Breast epithelium (tissue), 4 donors: ENCODE results near the gene OSBPL2. TPM values are rescaled to one million over a fixed set of nuclear protein-coding genes. Genes with fewer than 3 reads are reported as not detected.

ENCODE experiments used
- DNase-seq, 2 donors: peaks; one replicate each; pipeline ENCODE4 v3.0.0-alpha.2; 2019; ENCODE audit warnings: low spot score in 2 of 2
- H3K27ac ChIP-seq, 2 donors: fragments of 200-600 bp; sonication (generic) in 1 of 2; one replicate each; pipeline ENCODE4 v1.5.1; 2016 to 2019; ENCODE audit warnings: mild to moderate bottlenecking in 1 of 2
- H3K27me3 ChIP-seq, 2 donors: fragments of 200-600 bp; sonication (generic) in 1 of 2; one replicate each; pipeline versions ENCODE4 v1.5.1 to v1.6.0; 2017 to 2019; ENCODE audit warnings: control low read depth in 1 of 2, mild to moderate bottlenecking in 1 of 2
- H3K36me3 ChIP-seq: fragments of 200-600 bp; one replicate; pipeline ENCODE4 v1.5.1; 2019
- H3K4me1 ChIP-seq, 2 donors: fragments of 200-600 bp; sonication (generic); one replicate each; pipeline ENCODE4 v1.5.1; 2016 to 2019; ENCODE audit warnings: control low read depth in 1 of 2
- H3K4me3 ChIP-seq, 3 donors: fragments of 200-600 bp; sonication (generic); 1 replicate in 2 of 3; 2 replicates in 1 of 3; pipeline ENCODE4 v1.5.1; 2016 to 2019; ENCODE audit warnings: mild to moderate bottlenecking in 3 of 3, moderate library complexity in 2 of 3
- H3K9me3 ChIP-seq, 2 donors: fragments of 200-600 bp; sonication (generic) in 1 of 2; one replicate each; pipeline ENCODE4 v1.5.1; 2016 to 2019; ENCODE audit warnings: control low read depth in 1 of 2
- POLR2A ChIP-seq: fragments of 450-650 bp; IDR thresholded peaks from one replicate; pipeline ENCODE4 v1.6.1; 2016; ENCODE audit warnings: antibody characterized with exemption, mild to moderate bottlenecking, moderate library complexity
- POLR2AphosphoS5 ChIP-seq, 3 donors: sonication (generic); formaldehyde crosslinking; IDR thresholded peaks; one replicate each; pipeline ENCODE4 v1.6.1; 2017; ENCODE audit warnings: antibody characterized with exemption in 3 of 3
- intact Hi-C: fragments of 100-400 bp; cut with DNase I; formaldehyde crosslinking; loops from one replicate; pipeline ENCODE4 v1.15.1; 2023; ENCODE audit warnings: low total_unique reads
- total RNA-seq, 3 donors: library from RNA; depleted of rRNA; stranded (reverse); fragments of >200 nt; gene quantifications; one replicate each; pipeline ENCODE4 v1.1.0, GENCODE V29; 2016
- TF ChIP-seq, protein P1 (sequence below), 3 donors: fragments of 450-650 bp; IDR thresholded peaks; one replicate each; pipeline ENCODE4 v1.5.1; 2016 to 2017; ENCODE audit warnings: antibody characterized with exemption in 3 of 3, mild to moderate bottlenecking in 3 of 3, moderate library complexity in 3 of 3

Gene OSBPL2
- total RNA-seq, 3 donors from 2014 or later = 25.0 to 46.1 (median 38.0) TPM

DNA sequence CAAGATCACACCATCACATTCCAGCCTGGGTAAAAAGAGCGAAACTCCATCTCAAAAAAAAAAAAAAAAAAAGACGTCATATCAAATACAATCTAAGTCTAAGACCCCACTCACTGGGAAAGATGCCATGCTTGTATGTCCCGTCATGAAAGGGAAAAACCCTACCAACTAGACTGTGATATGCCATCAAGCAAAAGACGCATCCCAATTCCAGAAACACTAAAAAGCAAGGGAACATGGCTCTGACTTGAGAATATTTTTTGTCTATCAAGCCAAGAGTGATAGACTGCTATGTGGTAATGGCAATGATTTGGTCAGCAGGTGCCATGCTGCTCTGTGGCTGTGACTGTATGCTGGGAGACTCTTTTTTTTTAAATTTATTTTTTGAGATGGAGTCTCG, 105.8 kb downstream of the OSBPL2 start:
- H3K27ac ChIP-seq = no peak overlapping the region
- H3K27me3 ChIP-seq = no peaks in the 10 kb centered on the region
- intact Hi-C loops = loop anchor here (5.0 kb wide), 1 partner anchor 698 kb away; no protein-coding TSS in a partner anchor
- no peaks in the 10 kb centered on the region for H3K9me3 ChIP-seq
- no peak for DNase-seq
- no peak for TF ChIP-seq POLR2AphosphoS5 (IDR thresholded peaks at IDR 0.05)
- TF ChIP-seq POLR2A = no peak
- TF ChIP-seq, protein P1, sequence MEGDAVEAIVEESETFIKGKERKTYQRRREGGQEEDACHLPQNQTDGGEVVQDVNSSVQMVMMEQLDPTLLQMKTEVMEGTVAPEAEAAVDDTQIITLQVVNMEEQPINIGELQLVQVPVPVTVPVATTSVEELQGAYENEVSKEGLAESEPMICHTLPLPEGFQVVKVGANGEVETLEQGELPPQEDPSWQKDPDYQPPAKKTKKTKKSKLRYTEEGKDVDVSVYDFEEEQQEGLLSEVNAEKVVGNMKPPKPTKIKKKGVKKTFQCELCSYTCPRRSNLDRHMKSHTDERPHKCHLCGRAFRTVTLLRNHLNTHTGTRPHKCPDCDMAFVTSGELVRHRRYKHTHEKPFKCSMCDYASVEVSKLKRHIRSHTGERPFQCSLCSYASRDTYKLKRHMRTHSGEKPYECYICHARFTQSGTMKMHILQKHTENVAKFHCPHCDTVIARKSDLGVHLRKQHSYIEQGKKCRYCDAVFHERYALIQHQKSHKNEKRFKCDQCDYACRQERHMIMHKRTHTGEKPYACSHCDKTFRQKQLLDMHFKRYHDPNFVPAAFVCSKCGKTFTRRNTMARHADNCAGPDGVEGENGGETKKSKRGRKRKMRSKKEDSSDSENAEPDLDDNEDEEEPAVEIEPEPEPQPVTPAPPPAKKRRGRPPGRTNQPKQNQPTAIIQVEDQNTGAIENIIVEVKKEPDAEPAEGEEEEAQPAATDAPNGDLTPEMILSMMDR (IDR thresholded peaks at IDR 0.05) = no peak
- H3K4me3 ChIP-seq = no peak overlapping the region
- H3K36me3 ChIP-seq = no peaks in the 10 kb centered on the region
- no peaks in the 10 kb centered on the region for H3K4me1 ChIP-seq

GRCh38 chr20:62344782-62345181, 106.5 kb downstream of the OSBPL2 start:
- DNase-seq = no peak
- TF ChIP-seq, protein P1 (IDR thresholded peaks at IDR 0.05) = no peak
- TF ChIP-seq POLR2A (no peak), POLR2AphosphoS5 (IDR thresholded peaks at IDR 0.05) (no peak)
- H3K9me3 ChIP-seq = no peaks in the 10 kb centered on the region
- no peaks in the 10 kb centered on the region for H3K27me3 ChIP-seq
- no peaks in the 10 kb centered on the region for H3K4me1 ChIP-seq
- no peaks in the 10 kb centered on the region for H3K36me3 ChIP-seq
- intact Hi-C loops = loop anchor here (5.0 kb wide), 1 partner anchor 698 kb away; no protein-coding TSS in a partner anchor
- H3K27ac ChIP-seq = no peak overlapping the region
- no peak overlapping the region for H3K4me3 ChIP-seq

Other genes starting within 250 kb of the OSBPL2 start
- gene TAF4, start 172.6 kb upstream of the OSBPL2 start, total RNA-seq = 10 to 100 TPM; 11.1 to 13.0 (median 12.7) TPM
- 10 to 100 TPM; 20.6 to 26.5 (median 25.6) TPM for gene LSM14B, start 116.0 kb upstream of the OSBPL2 start, total RNA-seq
- 100 to 1,000 TPM; 200 to 579 (median 380) TPM for gene PSMA7, start 95.1 kb upstream of the OSBPL2 start, total RNA-seq
- 10 to 100 TPM; 12.5 to 18.4 (median 14.4) TPM for gene SS18L1, start 94.8 kb upstream of the OSBPL2 start, total RNA-seq
- gene MTG2, start 55.5 kb upstream of the OSBPL2 start, total RNA-seq = 10 to 100 TPM; 16.3 to 32.1 (median 25.6) TPM
- not detected for gene HRH3, start 18.2 kb upstream of the OSBPL2 start, total RNA-seq
- gene ADRM1, start 64.5 kb downstream of the OSBPL2 start, total RNA-seq = 100 to 1,000 TPM in 2 of 3 donors, 10 to 100 TPM in 1; 80.2 to 131 (median 105) TPM
- gene LAMA5, start 128.8 kb downstream of the OSBPL2 start, total RNA-seq = 100 to 1,000 TPM in 1 of 3 donors, 10 to 100 TPM in 2; 16.6 to 114 (median 53.3) TPM
- 1,000 to 10,000 TPM; 1,723 to 3,116 (median 2,974) TPM for gene RPS21, start 148.6 kb downstream of the OSBPL2 start, total RNA-seq
- gene CABLES2, start 168.8 kb downstream of the OSBPL2 start, total RNA-seq = 1 to 10 TPM; 1.8 to 3.2 (median 2.9) TPM
- 1 to 10 TPM in 2 of 3 donors, not detected in 1; 2.0 to 4.0 TPM for gene RBBP8NL, start 189.0 kb downstream of the OSBPL2 start, total RNA-seq
- gene GATA5, start 237.5 kb downstream of the OSBPL2 start, total RNA-seq = under 1 TPM in 1 of 3 donors, not detected in 2; 0.73 TPM